GM12878 (cell line): Measurements from ENCODE around the gene MEN1. TPM values are rescaled to one million over a fixed set of nuclear protein-coding genes. Genes with fewer than 3 reads are reported as not detected.
A peak's percentile ranks its signal among the peaks of the same experiment; 100 is the strongest.

Experiments used
- BACH1 ChIP-seq: fragments of 450-650 bp; IDR thresholded peaks from 2 replicates; pipeline ENCODE4 v1.6.1; 2017; ENCODE audit warnings: mild to moderate bottlenecking, borderline replicate concordance
- BHLHE40 ChIP-seq, 2 experiments: fragments of 450-650 bp in 1 of 2; IDR thresholded peaks; 2 replicates each; pipeline ENCODE4 v1.6.1; 2011 to 2017; ENCODE audit warnings: low read depth in 2 of 2, borderline replicate concordance in 1 of 2, improper control_type of control experiment in 1 of 2, low read length in 1 of 2, mild to moderate bottlenecking in 1 of 2
- E2F4 ChIP-seq: IDR thresholded peaks from 2 replicates; pipeline ENCODE4 v1.6.1; 2012; ENCODE audit warnings: low read depth, low read length, improper control_type of control experiment
- EED ChIP-seq: sonication (generic); IDR thresholded peaks from 2 replicates; pipeline ENCODE4 v1.6.1; 2016; ENCODE audit warnings: antibody characterized with exemption, low read depth
- GATAD2B ChIP-seq: fragments of 450-650 bp; conservative IDR thresholded peaks from 2 replicates; pipeline ENCODE4 v1.6.1; 2017; ENCODE audit warnings: low read depth, mild to moderate bottlenecking, moderate library complexity
- JUNB ChIP-seq: IDR thresholded peaks from 2 replicates; pipeline ENCODE4 v1.6.1; 2016; ENCODE audit warnings: antibody characterized with exemption, mild to moderate bottlenecking
- MAX ChIP-seq: IDR thresholded peaks from 2 replicates; pipeline ENCODE4 v1.6.1; 2012; ENCODE audit warnings: low read depth, low read length, improper control_type of control experiment
- NR2C1 ChIP-seq: fragments of 450-650 bp; IDR thresholded peaks from 2 replicates; pipeline ENCODE4 v1.6.1; 2017; ENCODE audit warnings: antibody characterized with exemption, mild to moderate bottlenecking, moderate library complexity
- POLR2AphosphoS2 ChIP-seq: IDR thresholded peaks from 2 replicates; pipeline ENCODE4 v1.6.1; 2011; ENCODE audit warnings: low read depth, mild to moderate bottlenecking, low read length, improper control_type of control experiment, moderate library complexity
- POLR2AphosphoS5 ChIP-seq: IDR thresholded peaks from 2 replicates; pipeline ENCODE4 v1.6.1; 2011; ENCODE audit warnings: mild to moderate bottlenecking, low read length, inconsistent platforms
- RAD51 ChIP-seq: fragments of 450-650 bp; IDR thresholded peaks from 2 replicates; pipeline ENCODE4 v1.6.1; 2016; ENCODE audit warnings: moderate library complexity, mild to moderate bottlenecking, inconsistent platforms
- RFX5 ChIP-seq: IDR thresholded peaks from 2 replicates; pipeline ENCODE4 v1.6.1; 2011; ENCODE audit warnings: low read depth, low read length, improper control_type of control experiment
- TARDBP ChIP-seq: IDR thresholded peaks from 2 replicates; pipeline ENCODE4 v1.6.1; 2016; ENCODE audit warnings: borderline replicate concordance
- TCF3 ChIP-seq: IDR thresholded peaks from 2 replicates; pipeline ENCODE4 v1.6.1; 2012; ENCODE audit warnings: low read depth, mild to moderate bottlenecking, low read length, borderline replicate concordance; ENCODE audit not compliant: insufficient read depth
- TCF7 ChIP-seq: IDR thresholded peaks from 2 replicates; pipeline ENCODE4 v1.6.1; 2014; ENCODE audit warnings: antibody characterized with exemption, borderline replicate concordance
- USF2 ChIP-seq: IDR thresholded peaks from 2 replicates; pipeline ENCODE4 v1.6.1; 2011; ENCODE audit warnings: low read depth, low read length, improper control_type of control experiment, borderline replicate concordance
- ZBTB4 ChIP-seq: fragments of 450-650 bp; formaldehyde crosslinking; IDR thresholded peaks from 2 replicates; pipeline ENCODE4 v1.4.0; 2022; ENCODE audit warnings: mild to moderate bottlenecking, moderate library complexity
- ZNF207 ChIP-seq: fragments of 450-650 bp; IDR thresholded peaks from 2 replicates; pipeline ENCODE4 v1.6.1; 2014; ENCODE audit warnings: antibody characterized with exemption, mild to moderate bottlenecking, borderline replicate concordance
- ZNF24 ChIP-seq: fragments of 450-650 bp; IDR thresholded peaks from 2 replicates; pipeline ENCODE4 v1.6.1; 2017; ENCODE audit warnings: antibody characterized with exemption, mild to moderate bottlenecking
- ZNF274 ChIP-seq: IDR thresholded peaks from one replicate; pipeline ENCODE4 v1.8.0; 2011; ENCODE audit not compliant: insufficient read length, insufficient read depth
- ZNF384 ChIP-seq: IDR thresholded peaks from 2 replicates; pipeline ENCODE4 v1.6.1; 2012; ENCODE audit warnings: low read depth, mild to moderate bottlenecking, low read length, improper control_type of control experiment, borderline replicate concordance
- polyA plus RNA-seq, 11 experiments: library from polyadenylated mRNA; depleted of rRNA in 4 of 11; unstranded in 6 of 11; stranded (reverse) in 5 of 11; fragments of >200 nt; fragmentation: Nextera tagmentation in 4 of 11; fragmentation: Illumina TruSeq in 1 of 11; extraction: Ambion mirVana in 4 of 11; extraction: Trizol in 1 of 11; gene quantifications; 1 replicate in 1 of 11; 2 replicates in 10 of 11; pipeline versions ENCODE4 v1.2.1 to v1.2.3, GENCODE V29; 2011 to 2016; ENCODE audit warnings: inconsistent platforms in 2 of 11, missing spikeins in 2 of 11, low read depth in 1 of 11
- total RNA-seq, 4 experiments: library from RNA; depleted of rRNA in 3 of 4; stranded (reverse); fragments of >200 nt in 3 of 4; fragmentation: Illumina TruSeq in 1 of 4; extraction: Trizol in 1 of 4; gene quantifications; 2 replicates each; pipeline versions ENCODE4 v1.2.1 to v1.2.3, GENCODE V29; 2013 to 2021

MEN1 gene
- total and polyA plus RNA-seq, 10 of the 15 experiments (the other 5 are each of a cell fraction or from before 2014, with no cell fraction given), result 2.5 to 39.7 (median 20.7) TPM

- TF ChIP-seq ZNF207 (0 out of 2 replicates have a peak, but pooled peaks have one; percentile 52), TCF7 (no peak), EED (peak; percentile 36; the same call in 1 of the 2 replicates), TARDBP (no peak), GATAD2B (0 out of 2 replicates have a peak, but pooled peaks have one; percentile 9), NR2C1 (peak; percentile 79), RAD51 (no peak), ZNF384 (no peak), ZNF24 (no peak), TCF3 (no peak), E2F4 (no peak), USF2 (no peak), POLR2AphosphoS2 (0 out of 2 replicates have a peak, but pooled peaks have one; percentile 19), MAX (peak; percentile 13; the same call in 1 of the 2 replicates), BACH1 (no peak), ZBTB4 (no peak), RFX5 (no peak), JUNB (no peak), ZNF274 (no peak), BHLHE40 (IDR thresholded peaks at IDR 0.05; ENCODE audit: borderline replicate concordance in 1 of 2, low read depth in 2 of 2, low read length in 1 of 2) (peak in 1 of 2 experiments; percentile 46; a peak in 2 of 4 replicates), POLR2AphosphoS5 (peak; percentile 43; the same call in 1 of the 2 replicates)
These were observed at the start of gene MEN1 (continued) for GRCh38 chr11:64810271-64810890.
